Activated effector memory CD4-positive, alpha-beta T cell treated with Interleukin-2 at 50 U/mL for 16 hours (primary cell): Measurements from ENCODE around the gene PDCD1.

Experiments
- DNase-seq: peaks from one replicate; pipeline ENCODE4 v3.0.0-alpha.2; 2020

Gene PDCD1

GRCh38 chr2:241864168-241864849 lies 5.6 kb upstream of the PDCD1 start:
- DNase-seq = no peak

DNA sequence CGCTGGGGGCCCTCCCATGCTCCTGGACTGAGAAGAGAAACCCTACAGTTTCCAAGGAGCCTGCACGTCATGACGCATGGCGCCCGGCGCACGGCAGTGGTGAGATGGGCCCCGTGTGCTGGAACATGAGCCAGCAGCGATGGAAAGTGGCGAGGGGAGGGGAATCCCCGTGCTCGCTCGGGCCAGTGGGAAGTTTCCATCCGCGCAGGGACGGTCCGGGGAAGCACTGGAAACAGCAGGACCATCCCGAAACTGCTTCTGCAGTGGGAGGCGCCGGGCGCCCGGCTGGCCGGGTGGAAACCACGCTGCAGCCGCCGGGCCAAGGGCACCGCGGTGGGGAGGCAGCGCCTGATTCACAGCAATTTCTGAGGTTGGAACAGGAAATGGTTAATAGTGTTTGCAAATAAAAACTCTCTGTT lies 4.9 kb upstream of the PDCD1 start:
- peak; percentile 39 for DNase-seq

- no peak for DNase-seq
Observed at GRCh38 chr2:241862775-241863535, 4.3 kb upstream of the PDCD1 start.

- no peak for DNase-seq
Observed at GRCh38 chr2:241862093-241862492, 3.4 kb upstream of the PDCD1 start.

- DNase-seq = no peak
Observed at GRCh38 chr2:241861264-241861663, 2.6 kb upstream of the PDCD1 start.

- no peak for DNase-seq
Observed at GRCh38 chr2:241860184-241861078, 1.7 kb upstream of the PDCD1 start.

DNA sequence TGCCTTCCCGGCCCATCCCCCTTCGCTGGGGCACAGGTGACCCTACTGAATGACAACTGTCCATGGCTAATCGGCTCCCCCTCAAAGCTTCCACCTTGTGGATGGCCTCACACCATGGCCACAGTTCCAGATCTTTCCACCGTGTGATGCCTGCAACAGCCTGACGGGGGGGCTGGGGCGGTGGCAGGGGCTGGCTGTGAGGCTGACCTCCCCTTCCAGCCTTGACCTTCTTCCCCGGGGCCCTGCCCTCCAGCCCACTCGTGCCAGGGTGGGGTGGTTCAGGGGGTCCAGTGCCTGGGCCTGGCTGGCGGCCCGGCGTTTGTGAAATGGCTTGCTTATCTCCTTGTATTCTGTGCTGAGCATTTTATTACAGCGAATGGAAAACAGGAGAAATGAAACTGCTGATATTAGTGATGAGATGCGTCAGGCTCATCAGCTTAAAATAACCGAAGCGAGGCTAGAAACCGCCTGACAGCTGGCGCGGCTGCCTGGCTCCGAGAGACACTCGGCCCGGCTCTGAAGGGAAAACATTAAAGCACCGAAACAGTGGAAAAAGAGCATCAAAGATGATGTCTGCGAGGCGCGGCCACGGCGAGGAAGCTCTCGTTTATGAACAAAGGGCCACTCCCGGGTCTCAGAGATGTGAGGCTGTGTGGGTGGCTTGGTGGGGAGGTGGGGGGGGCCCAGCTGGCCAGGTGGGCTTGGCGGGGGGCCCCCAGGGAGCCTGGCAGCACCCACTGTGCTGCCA lies 916 bp upstream of the PDCD1 start:
- no peak for DNase-seq

GRCh38 chr2:241859017-241859435 lies 332 bp upstream of the PDCD1 start:
- DNase-seq = no peak

DNA sequence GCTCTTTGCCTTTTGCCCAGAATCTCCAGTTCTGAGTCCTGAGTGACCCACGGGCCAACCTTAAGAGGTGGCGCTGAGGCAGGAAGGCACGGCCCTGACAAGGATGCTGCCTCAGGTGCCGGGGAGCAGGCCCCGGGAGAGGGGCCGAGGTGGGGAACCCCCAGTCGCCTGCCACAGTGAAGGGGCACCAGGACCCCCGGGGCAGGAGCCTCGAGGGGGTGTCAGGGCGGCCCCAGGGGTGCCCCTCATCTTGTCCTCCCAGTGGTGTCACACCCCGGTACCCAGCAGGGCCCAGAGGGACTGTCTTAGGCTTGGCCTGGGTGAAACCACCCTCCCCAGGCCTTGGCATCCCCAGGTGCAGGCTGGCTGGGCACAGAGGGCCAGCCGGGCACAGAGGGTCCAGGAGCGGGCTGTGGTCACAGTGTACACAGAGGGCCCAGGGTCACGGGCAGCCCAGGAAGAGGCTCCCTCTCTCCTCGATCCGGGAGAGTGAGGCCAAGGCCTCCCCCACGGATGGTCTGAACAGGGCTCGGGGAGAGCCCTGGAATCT lies 1.0 kb downstream of the PDCD1 start:
- DNase-seq = no peak

GRCh38 chr2:241857041-241857541 lies 1.6 kb downstream of the PDCD1 start:
- DNase-seq = no peak

GRCh38 chr2:241855888-241856422 lies 2.7 kb downstream of the PDCD1 start:
- DNase-seq = no peak

GRCh38 chr2:241855245-241855887 lies 3.3 kb downstream of the PDCD1 start:
- DNase-seq = no peak

DNA sequence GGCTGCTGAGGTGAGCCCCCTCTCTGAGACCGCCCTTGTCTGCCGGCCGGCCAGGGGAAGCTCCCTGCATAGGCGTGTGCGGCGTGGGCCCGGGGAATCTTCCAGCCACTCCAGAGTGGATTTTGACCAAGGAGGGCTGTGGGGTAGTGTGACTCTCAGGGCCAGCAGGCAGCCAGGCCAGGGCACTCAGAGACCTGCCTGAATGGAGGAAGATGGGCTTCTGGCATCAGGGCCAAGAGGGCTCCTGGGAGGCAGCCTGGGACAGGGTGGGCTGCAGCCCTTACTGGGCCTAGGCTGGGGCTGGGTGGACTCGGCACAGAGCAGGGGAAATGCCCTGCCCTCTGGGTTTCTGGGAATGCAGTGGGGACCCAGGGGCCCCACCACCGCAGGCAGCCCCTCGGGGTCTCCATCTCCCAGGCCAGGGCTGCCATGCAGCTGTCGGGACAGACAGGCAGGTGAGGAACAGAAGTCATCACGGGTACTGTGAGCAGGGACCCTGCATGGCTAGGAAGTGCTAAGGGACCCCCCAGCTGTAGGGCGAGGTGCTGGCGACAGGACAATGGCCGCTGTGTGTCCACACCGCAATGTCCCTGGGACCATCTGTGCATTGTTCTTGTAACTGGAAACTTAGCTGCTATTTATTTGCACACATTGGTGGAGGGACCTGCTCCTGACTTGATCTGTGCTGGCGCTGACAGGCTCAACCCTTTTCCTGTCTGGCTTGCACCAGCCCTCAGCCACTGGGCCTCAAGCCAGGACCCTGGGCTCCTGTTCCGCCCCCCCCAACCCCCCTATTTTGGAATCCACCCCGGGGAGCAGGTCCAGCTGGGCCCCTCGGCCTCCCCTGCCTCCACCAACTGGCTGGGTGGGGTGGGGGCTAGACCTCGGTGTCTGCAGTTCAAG lies 4.1 kb downstream of the PDCD1 start:
- DNase-seq = no peak

DNA sequence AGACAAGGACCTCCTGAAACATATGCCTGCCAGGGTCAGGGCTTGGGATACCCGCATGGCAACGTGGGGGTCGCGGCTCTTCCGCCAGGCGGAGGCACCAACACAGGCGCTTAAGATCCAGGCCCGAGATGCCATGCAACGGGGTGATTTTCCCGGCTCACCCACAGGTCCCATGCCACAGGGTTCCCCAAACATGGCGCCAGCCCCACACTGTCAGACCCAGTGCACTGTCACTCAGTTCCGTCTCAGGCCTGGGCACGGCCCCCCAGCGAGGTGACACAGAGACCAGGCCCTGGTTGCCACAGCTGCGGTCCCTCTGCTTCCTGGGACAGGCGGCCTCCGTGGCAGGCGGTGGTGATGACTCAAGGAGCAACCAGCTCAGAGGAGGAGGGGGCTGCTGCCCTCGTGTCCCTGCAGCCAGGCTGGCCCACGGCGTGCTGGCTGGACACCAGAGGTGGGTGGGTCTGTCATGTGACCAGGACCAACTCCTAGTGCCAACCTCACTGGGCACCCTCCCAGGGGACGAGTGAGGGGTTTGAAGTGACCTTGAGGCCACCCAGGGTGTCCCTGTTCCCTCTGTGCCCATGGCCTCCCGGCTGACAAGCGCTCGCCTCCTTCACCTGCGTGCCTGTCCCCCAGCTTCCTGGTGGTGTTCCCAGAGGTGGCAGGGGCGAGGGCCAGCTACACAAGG lies 4.9 kb downstream of the PDCD1 start:
- DNase-seq = no peak

GRCh38 chr2:241852981-241853631 lies 5.6 kb downstream of the PDCD1 start:
- no peak for DNase-seq

DNA sequence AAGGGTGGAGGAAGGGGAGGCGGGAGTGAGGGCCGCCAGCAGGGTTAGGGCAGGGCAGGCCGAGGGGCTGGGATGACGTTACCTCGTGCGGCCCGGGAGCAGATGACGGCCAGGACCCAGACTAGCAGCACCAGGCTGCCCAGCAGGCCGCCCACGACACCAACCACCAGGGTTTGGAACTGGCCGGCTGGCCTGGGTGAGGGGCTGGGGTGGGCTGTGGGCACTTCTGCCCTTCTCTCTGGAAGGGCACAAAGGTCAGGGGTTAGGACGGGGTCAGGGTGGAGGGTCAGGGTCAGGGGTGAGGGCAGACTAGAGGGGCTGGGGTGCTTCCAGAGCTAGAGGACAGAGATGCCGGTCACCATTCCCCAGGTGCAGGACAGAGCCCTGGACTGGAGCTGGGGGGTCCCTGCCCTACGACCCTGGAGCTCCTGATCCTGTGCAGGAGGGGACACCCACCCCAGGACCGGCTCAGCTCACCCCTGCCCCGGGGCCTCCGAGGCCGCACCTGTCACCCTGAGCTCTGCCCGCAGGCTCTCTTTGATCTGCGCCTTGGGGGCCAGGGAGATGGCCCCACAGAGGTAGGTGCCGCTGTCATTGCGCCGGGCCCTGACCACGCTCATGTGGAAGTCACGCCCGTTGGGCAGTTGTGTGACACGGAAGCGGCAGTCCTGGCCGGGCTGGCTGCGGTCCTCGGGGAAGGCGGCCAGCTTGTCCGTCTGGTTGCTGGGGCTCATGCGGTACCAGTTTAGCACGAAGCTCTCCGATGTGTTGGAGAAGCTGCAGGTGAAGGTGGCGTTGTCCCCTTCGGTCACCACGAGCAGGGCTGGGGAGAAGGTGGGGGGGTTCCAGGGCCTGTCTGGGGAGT lies 6.3 kb downstream of the PDCD1 start:
- no peak for DNase-seq

DNA sequence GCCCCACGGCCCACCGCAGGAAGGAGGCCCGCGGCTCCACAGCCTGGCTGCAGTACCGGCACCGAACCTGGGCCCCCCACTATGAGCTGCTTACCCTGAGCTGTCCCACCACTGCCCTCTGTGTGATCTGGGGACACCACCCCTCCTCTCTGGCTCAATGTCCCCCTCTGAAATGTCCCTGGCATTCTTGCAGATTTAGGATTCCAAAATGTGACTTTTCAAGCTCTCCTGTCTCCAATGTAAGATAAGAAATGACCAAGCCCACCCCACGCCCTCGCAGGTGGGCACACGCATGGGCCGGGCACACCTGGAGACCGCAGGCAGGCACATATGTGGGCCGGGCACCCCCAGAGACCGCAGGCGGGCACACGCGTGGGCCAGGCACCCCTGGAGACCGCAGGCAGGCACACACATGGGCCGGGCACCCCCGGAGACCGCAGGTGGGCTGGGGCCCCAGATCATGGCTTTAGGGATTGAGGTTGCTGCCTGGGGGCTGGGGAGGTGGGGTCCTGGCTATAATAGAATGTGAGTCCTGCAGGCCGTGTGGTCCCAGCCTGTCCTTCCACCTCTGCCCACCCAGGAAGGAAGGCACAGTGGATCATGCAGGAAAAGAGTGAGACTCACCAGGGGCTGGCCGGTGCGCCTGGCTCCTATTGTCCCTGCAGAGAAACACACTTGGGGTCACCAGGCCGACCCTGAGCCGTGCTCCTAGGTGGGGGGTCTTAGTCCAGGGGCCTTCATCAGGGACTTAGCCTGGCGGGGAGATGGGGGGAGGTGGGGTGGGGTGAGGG lies 7.2 kb downstream of the PDCD1 start:
- no peak for DNase-seq
